ENCODE data around the gene NFXL1.

DNA sequence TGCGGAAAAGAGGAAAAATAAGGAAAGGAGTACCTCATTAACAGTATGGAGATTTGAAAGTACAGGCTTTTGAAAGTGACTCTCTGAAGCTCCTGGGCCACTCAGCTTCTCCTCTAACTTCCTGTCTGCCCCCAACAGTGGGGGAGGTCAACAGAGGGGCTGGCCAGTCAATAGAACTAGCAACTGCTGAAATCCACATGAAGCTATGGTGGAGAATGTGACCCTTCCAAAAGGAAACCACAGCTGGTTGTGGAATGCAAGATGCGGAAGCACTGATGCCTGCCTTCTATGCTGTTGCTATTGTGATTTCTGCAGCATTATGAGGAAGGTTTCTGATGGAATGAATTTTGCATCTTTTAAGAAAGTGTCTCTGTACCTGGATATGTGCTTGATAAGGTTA is 78.9 kb downstream of the NFXL1 start:
- TF ChIP-seq POLR2A (IDR thresholded peaks at IDR 0.05; ENCODE audit: low read length), result no peak
- no peak for TF ChIP-seq GATA1 (IDR thresholded peaks at IDR 0.05; ENCODE audit: low read depth, low read length)

Data from erythroblast (primary cell).